GM19324 (cell line): ENCODE measurements around the gene LCN6.
"Not testable (repeated sequence)": the region's sequence is repeated elsewhere in the genome, so short reads cannot be mapped to it uniquely, and the experiment has no call there.

Experiments
- ATAC-seq: cut with Tn5 transposase; IDR thresholded peaks from one replicate; pipeline ENCODE4 v1.9.1; 2021; ENCODE audit warnings: mild to moderate bottlenecking, moderate library complexity; ENCODE audit not compliant: unreplicated experiment, low FRiP score

Gene LCN6

DNA sequence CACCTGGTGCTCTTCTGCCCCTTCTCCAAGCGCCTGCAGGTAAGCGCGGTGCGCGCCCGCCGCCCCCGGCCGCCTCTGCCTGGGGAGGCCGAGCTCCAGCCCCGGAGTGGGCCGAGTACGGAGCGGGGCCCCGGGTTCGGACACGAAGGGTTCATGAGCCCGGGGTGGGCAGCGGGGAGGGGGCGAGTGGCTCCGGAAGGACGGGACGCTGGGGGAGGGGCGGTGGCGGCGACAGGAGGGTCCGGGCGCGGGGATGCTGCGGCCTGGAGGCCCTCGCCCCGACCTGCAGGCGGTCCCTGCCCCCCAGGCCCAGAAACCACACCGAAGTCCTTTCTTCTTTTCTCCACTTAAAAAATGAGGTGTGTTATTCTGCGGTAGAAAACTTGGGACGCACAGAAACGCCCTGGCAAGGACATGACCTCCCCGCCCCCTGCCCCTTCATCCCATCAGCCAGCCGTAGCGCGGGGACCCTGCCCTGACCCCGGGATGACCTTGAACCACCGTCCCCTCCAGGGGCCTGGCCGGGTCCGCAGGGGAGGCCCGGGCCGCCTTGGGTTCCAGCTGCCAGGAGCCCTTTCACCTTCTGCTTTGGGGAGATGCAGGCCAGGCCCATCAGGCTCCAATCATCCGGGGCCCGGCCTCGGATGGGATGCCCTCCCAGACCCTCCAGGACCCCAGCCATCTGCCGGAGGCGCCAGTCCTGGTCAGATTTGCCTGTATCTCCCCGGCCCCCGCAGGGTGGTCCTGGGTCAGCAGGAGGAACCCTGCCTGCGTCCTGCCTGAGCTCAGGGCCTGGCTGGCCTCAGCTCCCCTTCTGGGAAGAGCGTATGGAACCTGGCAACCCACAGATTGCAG, 35.4 kb downstream of the LCN6 start:
- ATAC-seq: no peak

DNA sequence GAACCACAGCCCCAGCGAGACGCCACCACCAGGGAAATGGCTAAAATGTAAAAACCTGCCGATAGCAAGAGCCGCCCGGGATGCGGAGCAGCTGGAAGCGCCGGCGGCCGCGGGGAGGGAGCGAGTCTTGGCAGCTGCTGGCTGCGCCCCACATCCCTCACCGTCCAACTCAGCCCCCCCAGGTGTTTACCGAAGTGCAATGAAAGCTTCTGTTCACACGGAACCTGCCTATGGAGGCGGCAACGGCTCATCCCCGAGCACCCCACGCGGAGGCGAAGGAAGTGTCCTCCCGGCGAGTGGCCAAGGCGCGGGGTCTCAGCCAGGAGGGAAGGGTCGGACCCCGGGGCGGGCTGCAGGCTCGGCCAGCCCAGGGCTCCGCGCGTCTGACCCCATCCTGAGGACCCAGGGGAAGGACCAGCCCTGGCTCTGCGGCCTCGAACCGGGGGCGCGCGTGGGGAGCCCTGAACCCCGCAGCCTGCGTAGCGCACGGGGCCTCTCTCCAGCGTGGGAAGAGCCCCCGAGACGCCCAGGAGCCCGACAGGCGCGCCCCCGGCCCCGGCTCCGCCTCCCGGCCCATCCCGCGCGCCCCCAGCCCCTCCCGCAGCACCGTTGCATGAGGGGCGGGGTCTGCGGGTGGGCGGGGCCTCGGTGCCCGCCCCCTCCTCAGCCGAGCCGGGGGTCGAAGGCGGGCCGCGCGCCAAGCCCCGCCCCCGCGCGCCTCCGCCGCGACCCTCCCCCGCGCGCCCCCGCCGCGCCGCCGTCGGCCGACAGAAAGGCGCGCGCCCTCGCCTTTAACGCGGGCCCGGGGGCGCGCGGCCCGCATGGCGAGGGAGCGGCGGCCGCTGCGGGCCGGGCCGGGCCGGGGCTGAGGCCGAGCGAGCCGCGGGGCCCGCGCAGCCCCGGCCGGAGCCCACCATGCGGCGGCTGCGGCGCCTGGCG, 36.3 kb downstream of the LCN6 start, which contains the start of gene DIPK1B:
Gene DIPK1B, plus strand, starts transcription at position 822 of the 939 bp plus-strand sequence. Its CDS starts 94 bp downstream, at position 916.
- ATAC-seq: no peak

DNA sequence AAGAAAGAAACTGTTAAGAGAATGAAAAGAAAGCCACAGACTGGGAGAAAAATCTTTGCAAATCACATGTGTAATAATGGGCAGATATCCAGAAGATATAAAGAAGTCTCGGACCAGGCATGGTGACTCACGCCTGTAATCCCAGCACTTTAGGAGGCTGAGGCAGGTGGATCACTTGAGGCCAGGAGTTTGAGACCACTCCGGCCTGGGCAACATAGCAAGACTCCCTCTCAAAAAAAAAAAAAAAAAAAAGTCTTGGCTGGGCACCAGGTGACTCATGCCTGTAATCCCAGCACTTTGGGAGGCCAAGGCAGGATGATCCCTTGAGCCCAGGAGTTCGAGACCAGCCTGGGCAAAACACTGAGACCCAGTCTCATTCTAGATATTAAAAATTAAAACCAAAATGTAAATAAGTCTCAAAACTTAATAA, 37.1 kb downstream of the LCN6 start:
- ATAC-seq: not testable (repeated sequence)

DNA sequence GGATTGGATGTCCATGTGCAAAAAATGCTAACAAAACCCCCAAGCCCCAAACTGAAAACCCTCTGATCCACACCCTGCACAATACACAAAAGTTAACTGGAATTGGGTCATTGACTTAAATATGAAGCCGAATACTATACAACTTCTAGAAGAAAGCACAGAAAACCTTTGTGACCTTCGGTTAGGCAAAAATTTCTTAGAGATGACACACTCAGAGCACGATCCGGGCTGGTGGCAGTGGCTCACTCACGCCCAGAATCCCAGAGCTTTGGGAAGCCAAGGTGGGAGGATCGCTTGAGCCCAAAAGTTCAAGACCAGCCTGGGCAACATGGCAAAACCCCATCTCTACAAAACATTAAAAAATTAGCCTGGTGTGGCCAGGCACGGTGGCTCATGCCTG, 37.8 kb downstream of the LCN6 start:
- no peak for ATAC-seq

DNA sequence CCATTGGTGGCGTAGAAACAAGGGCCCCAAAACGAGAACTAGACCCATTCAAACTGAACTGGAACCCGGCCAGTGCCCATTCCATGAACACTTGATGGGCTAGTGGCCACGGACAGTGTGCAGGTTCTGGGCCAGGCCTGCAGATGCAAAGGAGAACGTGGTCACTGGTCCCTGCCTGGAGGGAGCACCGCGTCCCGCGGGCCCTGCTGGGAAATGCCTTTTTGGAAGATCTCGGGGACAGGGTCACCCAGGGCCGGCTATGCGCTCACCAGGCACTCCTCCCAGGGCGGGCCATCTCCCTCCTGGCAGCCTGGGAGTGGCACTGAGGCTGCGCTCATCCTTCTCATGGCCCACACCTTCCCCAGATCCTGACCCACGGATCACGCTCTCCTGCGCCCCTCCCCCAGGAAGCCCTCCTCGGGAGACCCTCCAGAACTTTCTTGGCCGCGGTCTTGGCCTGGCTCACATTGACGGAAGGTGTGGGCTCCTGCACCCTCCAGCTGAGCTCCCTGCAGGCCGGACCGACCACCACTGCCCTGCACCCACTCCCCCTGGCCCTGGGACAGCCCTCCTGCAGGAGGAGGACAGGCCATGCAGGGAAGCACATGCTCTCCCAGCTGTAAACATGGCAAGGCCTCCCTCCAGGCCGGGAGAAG, 38.7 kb downstream of the LCN6 start:
- no peak for ATAC-seq

DNA sequence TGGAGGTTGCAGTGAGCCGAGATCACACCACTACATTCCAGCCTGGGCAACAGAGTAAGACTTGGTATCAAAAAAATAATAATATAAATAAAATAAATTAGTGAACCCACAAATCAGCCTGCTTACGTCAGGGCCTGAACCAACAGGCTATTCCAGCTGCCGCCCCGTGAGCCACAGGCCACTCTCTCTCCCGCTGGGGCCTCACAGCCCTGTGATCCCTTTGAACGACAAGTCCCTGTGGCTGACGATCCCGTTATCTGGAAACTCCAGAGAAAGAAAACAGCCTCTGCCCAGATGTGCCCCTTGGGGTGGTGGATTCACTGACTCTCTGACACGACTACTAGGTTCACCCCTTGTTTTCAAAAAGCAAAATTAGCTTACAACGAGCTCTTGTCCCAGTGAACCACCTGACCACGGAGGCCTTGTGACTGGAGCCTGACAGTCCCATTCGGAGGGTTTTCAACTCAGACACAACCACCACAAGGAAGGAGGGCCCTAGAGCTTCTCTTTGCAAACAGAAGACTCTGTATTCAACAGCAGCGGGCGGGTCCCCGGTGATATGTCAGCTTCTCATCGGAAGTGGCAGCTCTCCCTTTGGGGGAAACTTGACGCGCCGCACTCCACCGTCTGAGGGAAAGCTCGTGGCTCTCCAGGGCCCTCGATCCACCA, 40.3 kb downstream of the LCN6 start:
- no peak for ATAC-seq

DNA sequence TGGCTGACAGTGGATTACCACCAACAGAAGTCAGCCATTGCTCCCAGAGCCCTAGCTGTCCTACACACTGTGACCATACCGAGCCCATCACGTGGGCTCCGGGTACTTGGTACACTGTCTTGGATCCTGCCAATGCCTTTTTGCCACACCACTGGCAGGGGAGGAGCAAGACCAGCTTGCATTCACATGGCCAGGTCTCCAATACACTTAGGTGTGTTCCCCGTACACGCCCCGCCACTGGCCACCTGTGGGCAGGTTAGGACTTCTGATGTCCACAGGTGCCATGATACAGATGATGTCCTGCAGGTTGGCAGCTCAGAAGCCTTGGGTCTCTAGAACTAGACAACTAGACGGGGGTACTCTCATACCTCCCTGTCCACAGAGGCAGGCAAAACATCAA, 41.3 kb downstream of the LCN6 start:
- no peak for ATAC-seq

DNA sequence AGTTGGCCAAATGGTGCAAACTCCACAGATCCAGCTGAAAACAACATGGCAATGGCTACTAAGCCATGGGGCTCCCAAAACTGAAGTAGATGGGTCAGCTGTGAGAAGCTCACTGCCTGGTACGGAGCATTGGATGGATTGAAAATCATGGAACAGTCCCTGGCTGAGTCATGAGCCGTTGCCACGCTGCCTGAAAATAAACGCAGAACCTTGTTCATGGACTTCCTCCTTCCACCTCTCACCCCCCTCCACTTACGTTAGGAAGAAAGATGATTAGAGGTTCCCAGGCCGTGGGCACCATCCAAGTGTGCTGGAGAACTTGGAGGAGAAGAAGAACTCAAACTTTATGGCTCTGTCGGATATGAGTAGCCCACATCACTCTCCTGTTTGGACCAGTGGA, 42.8 kb downstream of the LCN6 start:
- ATAC-seq: no peak

DNA sequence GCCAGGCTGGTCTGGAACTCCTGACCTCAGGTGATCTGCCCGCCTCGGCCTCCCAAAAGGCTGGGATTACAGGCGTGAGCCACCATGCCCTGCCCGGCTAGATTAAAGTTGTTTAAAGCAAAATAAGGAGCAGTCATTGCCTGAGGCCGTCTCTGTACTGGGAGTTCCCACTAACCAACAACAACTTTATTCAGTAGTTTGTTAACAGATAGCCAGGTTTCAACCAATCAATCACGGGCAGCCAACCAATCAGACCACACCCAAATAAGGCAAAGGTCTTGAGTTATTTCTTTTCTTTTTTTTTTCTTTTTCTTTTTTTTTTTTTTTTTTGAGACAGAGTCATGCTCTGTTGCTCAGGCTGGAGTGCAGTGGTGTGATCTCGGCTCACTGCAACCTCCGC, 43.6 kb downstream of the LCN6 start:
- not testable (repeated sequence) for ATAC-seq

DNA sequence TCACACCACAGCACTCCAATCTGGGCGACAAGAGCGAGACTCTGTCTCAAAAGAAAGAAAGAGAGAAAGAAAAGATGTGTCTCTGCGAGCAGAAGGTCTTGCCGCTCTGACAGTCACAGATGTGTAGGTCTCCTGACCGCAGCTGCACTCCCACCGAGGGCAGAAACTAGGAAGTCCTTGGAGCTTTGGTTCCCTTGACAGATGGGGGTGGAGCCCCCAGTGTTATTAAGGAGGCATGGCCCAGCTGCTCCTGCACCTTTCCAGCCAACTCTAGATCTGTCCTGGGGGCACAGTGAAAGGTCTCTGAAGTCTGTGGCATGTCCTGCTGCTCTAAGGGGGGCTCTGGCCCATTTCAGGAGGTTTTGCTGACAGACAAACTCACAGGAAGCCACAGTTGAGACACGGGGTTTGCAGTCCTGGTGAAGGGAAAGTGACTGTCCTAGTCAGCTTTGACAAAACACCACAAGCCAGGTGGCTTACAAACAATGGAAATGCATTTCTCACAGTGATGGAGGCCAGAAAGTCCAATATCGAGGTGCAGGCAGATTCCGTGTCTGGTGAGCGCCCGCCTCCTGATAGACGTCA, 45.0 kb downstream of the LCN6 start:
- ATAC-seq: no peak

DNA sequence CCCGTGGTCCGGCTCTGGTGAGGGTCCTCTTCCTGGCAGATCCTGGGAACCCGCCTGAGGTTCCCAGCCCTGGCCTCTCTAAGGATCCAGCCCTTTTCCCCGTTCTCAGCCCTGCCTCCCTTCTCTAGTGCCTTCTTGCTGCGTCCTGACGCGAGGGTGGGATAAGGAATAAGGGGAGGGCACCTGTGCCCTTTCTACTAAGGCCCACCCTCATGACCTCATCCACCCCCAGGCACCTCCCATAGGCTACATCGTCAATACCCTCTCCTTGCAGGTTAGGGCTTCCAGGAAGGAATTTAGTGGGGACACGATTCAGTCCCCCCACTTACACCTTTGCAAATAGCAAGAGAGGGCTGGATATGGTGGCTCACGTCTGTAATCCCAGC, 46.7 kb downstream of the LCN6 start:
- ATAC-seq: no peak

DNA sequence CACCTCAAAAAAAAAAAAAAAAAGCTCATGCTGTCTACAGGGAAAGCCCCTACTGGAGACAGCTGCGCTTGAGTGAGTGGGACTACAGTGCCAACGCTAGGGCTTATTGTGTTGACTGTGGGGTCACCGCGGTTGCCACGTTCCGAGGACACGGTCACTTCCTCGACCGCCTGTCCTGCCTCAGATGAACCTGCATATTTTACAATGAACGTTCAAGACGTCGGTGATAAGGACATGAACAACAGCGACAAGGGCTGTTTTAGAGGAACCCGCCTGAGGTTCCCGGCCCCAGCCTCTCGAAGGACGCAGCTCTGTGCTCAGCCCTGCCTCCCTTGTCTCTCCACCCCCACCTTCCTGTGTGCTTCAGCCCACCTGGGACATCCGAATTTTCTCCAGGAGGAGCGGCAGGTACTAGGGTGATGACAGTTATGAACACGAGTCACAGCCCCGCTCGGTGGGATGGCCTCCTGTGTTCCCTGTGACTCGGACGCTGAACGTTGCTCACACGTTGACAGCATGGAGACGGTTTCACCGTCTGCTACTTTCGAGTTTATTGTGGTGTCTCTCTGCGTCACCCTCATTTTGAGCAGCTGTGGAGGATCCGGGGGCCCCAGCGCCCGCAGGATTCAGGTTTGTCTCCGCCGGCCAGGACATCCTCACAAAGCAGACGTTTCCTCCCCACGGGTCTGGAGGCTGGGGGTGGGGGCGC, 47.2 kb downstream of the LCN6 start:
- no peak for ATAC-seq

DNA sequence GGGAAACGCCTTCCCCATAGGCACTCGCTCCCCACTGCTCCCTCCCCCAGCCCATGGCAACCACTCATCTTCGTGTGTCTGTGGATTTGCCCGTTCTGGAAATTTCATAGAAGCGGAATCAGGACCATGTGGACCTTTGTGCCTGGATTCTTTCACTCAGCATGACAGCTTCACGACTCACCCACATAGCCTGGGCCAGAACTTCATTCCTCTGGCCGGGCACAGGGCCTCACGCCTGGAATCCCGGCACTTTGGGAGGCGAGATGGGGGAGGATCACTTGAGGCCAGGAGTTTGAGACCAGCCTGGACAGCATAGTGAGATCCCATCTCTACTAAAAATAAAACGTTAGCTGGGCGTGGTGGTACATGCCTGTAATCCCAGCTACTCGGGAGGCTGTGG, 48.0 kb downstream of the LCN6 start:
- no peak for ATAC-seq

DNA sequence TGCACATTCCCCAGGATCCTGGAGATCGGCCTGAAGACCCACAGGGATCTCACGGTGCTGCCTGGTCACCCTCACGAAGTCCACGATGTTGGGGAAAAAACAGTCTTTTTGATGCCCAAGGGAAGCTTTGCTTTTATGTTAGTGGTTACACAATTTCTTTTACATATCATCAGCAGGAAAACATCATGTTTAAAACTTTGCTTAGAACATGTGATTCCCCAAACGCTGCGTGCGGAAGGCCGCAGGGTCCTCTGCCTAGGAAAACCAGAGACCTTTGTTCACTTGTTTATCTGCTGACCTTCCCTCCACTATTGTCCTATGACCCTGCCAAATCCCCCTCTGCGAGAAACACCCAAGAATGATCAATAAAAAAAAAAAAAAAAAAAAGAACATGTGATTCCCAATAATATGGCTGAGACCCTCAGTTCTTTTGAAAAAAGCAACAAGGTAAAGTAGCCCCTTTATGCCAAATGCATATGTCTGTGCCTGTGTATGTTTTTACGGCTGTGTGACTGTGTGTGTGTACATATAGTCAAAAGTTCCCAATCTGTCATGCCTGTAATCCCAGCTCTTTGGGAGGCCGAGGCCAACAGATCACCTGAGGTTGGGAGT, 49.6 kb downstream of the LCN6 start:
- ATAC-seq: no peak

DNA sequence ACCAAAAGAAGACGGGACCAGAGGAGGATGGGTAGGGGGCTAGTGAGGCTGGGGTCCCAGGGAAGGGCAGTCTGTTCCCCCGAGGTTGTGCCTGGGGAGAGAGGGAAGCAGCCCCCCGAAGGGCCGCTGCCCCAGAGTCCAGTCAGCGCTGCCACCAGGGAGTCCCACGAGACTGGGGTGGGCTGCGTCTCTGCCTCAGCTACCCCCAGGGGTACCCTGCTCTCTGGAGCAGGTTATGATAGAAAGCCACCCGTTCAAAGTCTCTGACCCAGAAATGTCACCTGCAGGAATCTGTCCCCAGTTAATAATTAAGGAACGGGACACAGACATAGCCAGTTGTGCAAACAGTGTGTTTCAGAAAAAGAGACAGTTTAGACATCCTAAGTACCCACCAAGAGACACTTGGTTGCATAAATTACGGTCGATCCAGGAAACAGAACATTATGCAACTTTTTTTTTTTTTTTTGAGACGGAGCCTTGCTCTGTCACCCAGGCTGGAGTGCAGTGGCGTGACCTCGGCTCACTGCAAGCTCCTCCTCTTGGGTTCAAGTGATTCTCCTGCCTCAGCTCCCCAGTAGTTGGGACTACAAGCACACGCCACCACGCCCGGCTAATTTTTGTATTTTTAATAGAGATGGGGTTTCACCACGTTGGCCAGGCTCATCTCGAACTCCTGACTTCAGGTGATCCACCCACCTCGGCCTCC, 50.4 kb downstream of the LCN6 start:
- no peak for ATAC-seq

DNA sequence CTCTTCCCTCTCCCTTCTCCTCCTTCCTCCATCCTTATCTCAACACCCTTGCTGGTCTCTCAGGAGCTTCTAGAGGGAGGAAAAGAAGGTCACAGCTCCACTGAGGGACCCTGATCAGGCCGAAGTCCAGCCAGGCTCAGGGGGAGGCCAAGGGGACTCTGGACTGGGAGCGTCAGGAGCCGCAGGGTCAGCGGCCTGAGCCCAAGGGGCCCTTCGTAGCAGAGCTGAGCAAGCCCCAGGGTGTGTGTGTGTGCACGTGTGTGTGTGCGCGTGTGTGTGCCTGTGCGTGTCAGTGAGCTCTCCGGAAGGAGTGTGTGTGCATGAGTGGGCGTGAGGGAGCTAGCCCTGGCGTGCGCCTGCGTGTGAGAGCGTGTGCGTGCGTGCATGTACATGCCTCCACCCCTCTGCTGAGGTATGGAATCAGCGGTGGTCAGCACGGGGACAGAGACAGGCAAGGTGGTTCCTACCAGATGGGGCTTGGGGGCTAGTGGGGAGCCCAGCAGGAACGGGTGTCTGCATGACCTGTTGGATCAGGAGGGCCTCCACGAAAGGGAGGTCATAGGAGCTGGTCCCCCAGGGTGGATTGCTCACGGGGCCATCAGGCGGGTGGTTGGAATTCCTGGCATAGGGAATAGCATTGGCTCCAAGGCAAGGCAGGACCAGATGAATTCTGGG, 51.0 kb downstream of the LCN6 start:
- no peak for ATAC-seq

DNA sequence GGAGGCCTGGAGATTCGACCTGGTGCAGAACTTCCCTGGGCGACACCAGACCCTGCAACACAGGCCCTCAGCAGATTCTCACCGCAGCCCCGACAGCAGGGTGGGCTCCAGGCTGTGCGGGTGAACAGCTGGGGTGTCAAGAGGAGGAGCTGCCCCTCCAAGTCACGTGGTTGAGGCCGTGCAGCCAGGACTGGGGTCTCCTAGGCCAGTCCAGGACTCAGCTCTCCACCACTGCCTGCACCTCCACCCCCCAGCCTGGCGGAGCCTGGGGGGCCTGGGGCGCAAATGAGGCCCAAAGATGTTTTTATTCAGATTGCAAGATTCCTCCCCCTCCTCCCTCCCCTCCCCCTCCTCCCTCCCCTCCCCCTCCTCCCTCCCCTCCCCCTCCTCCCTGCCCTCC, 51.8 kb downstream of the LCN6 start:
- ATAC-seq: no peak

DNA sequence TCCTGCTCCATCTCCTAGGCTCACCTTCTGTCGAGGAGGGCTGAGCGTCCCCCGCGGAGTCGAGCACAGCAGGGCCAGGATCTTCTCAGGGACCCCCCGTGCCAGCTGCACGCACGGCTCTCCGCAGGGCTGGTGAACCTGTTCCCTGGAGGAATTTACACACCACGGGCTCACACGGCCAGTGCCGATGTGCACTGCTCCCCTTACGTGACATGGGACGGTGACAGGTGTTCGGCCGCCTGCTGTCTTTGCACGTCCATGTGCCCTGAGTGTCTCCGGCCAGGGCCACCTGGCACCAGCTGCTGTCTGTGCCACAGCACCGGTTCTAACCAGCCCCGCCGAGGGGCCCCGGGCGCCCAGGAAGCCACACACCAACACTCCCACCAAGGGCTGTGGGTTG, 52.4 kb downstream of the LCN6 start:
- no peak for ATAC-seq
